Hematopoietic multipotent progenitor cell (in vitro differentiated cells): ENCODE results near the gene TMEM184A. TPM values are rescaled to one million over a fixed set of nuclear protein-coding genes. Genes with fewer than 3 reads are reported as not detected.
"Not testable (repeated sequence)": the region's sequence is repeated elsewhere in the genome, so short reads cannot be mapped to it uniquely, and the experiment has no call there.

Experiments
- DNase-seq, 3 donors: peaks; one replicate each; pipeline ENCODE4 v3.0.0-alpha.2; 2011 to 2015; ENCODE audit warnings: low read depth in 2 of 3, low spot score in 2 of 3
- total RNA-seq: library from RNA; depleted of rRNA; stranded (reverse); fragments of >200 nt; gene quantifications from one replicate; pipeline ENCODE4 v1.2.3, GENCODE V29; 2012

The TMEM184A gene
- total RNA-seq, 1 donor = 0.27 TPM

- no peak for DNase-seq
Observed at GRCh38 chr7:1590887-1591286, 34.9 kb upstream of the TMEM184A start.

GRCh38 chr7:1590476-1590875 lies 34.5 kb upstream of the TMEM184A start:
- DNase-seq = no peak

- DNase-seq = no peak
Observed at GRCh38 chr7:1588978-1589377, 33.0 kb upstream of the TMEM184A start.

GRCh38 chr7:1587738-1588137 lies 31.7 kb upstream of the TMEM184A start:
- DNase-seq = no peak

GRCh38 chr7:1586827-1587705 lies 31.1 kb upstream of the TMEM184A start:
- DNase-seq = no peak

- DNase-seq = no peak
Observed at GRCh38 chr7:1586126-1586826, 30.3 kb upstream of the TMEM184A start.

GRCh38 chr7:1585142-1585981 lies 29.4 kb upstream of the TMEM184A start:
- DNase-seq = no peak

- DNase-seq = no peak
Observed at GRCh38 chr7:1584700-1585099, 28.7 kb upstream of the TMEM184A start.

GRCh38 chr7:1583241-1583930 lies 27.4 kb upstream of the TMEM184A start:
- DNase-seq = not testable (repeated sequence)

GRCh38 chr7:1580422-1581030 lies 24.5 kb upstream of the TMEM184A start:
- DNase-seq = no peak

- peak; percentile 42 to 58 (median 48) for DNase-seq
Observed at GRCh38 chr7:1579481-1580421, 23.7 kb upstream of the TMEM184A start.

- DNase-seq = no peak
Observed at GRCh38 chr7:1578513-1578912, 22.5 kb upstream of the TMEM184A start.

- DNase-seq = no peak
Observed at GRCh38 chr7:1576521-1577253, 20.7 kb upstream of the TMEM184A start.

- no peak for DNase-seq
Observed at GRCh38 chr7:1575809-1576208, 19.8 kb upstream of the TMEM184A start.

GRCh38 chr7:1572111-1572822 lies 16.3 kb upstream of the TMEM184A start:
- no peak for DNase-seq

GRCh38 chr7:1569833-1570632 lies 14.0 kb upstream of the TMEM184A start, which contains the start of gene PSMG3:
Gene PSMG3 (minus strand): TSS chr7:1570032. CDS start chr7:1569339, 693 bp downstream.
- peak; percentile 68 to 91 (median 91) for DNase-seq

- DNase-seq = no peak
Observed at GRCh38 chr7:1569440-1569832, 13.4 kb upstream of the TMEM184A start.
